ENCODE measurements around the gene SLC39A7. TPM values are rescaled to one million over a fixed set of nuclear protein-coding genes. Genes with fewer than 3 reads are reported as not detected.
A peak's percentile ranks its signal among the peaks of the same experiment; 100 is the strongest.

SLC39A7 gene
- total RNA-seq, 1 experiment from 2014 or later, result 234 TPM

DNA sequence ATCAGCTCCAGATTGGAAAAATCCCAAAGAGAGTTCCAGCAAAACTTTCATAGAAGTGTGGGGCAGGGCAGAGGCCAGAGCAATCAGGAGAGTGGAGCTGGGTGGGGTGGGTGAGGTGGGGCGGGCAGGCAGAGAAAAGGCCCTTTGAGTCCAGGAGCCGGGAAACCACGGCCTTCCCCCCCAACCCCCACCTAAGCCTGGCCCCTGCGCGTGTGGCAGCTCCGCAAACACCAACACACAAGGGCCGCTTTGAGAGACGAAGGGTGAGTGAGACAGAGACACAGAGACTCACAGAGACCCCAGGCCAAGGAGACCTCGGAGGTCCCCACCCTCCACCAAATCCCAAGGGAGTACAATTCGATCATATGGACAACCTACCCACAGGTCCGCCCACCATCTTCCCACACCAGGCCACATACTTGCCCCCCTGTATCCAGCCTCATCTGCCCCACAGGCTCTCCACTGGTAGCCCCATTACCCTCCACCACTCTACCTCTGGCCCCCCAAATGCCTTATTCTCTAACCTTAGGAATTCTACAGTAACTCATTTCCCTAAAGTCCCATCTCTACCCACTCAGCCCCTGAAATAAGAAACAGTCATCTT, 10.1 kb upstream of the SLC39A7 start:
- DNase-seq (ENCODE audit: low read depth), result no peak

DNA sequence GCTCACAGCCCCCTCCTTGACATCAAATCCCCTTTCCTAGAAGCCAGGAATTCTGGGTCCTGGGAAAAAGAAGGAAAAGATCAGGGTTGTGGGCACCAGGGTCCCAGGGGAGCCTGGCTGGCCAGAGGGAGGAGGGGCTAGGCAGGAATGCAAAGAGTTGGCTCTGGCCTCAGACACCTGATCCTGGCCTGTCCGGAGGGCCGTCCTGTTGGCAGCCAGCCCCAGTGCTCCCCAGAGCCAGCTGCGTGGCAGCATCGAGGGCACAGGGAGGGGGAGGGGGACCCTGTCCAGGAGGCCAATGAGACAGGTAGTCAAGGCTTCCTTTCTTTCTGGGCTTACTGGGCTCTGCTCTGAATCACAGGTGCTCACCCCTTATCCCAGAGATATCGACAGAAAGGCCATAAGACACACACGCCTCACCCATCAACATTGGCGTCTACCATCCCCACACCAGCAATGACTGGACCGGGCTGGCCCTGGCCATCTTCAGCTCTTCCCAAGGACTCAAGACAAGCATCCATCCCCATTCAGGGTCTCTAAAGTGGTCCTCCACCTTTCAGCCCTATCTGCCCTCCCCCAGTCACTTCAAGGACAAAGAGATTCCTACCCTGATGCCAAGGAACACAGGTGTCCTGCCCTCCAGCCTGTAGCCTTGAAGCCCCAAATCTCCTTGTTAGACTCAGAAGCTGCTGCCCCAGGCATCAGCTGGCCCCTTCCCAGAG, 9.1 kb upstream of the SLC39A7 start:
- no peak for DNase-seq (ENCODE audit: low read depth)

DNA sequence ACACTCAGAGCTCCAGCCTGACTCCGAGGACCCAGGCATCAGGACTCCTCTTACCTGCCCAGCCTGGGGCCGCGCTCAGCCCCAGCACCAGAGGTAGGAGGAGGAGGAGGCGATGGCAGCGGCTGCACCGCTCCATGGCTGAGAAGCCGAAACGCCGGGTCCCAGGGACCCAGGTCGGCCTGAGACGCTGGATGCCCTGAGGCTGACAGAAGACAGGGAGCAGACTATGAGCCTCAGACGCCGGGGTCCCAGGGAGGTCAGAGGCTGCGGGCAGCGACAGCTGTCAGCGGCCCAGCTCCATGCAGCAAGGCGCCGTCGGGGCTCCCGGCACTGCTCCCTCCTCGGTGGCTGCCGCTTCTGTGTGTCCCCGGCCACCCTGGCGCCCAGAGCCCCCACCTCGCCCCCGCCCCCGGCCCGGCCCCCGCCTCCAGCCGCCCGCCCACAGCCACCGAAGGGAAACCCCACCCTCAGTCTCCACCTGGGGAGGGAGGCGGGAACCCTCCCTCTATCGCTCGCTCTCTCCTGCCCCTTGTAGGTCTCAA, 8.5 kb upstream of the SLC39A7 start, which contains the start of gene COL11A2:
COL11A2 (minus strand) TSS at position 363 of the 542 bp plus-strand sequence; CDS start at position 136, 227 bp downstream.
- no peak for DNase-seq (ENCODE audit: low read depth)

DNA sequence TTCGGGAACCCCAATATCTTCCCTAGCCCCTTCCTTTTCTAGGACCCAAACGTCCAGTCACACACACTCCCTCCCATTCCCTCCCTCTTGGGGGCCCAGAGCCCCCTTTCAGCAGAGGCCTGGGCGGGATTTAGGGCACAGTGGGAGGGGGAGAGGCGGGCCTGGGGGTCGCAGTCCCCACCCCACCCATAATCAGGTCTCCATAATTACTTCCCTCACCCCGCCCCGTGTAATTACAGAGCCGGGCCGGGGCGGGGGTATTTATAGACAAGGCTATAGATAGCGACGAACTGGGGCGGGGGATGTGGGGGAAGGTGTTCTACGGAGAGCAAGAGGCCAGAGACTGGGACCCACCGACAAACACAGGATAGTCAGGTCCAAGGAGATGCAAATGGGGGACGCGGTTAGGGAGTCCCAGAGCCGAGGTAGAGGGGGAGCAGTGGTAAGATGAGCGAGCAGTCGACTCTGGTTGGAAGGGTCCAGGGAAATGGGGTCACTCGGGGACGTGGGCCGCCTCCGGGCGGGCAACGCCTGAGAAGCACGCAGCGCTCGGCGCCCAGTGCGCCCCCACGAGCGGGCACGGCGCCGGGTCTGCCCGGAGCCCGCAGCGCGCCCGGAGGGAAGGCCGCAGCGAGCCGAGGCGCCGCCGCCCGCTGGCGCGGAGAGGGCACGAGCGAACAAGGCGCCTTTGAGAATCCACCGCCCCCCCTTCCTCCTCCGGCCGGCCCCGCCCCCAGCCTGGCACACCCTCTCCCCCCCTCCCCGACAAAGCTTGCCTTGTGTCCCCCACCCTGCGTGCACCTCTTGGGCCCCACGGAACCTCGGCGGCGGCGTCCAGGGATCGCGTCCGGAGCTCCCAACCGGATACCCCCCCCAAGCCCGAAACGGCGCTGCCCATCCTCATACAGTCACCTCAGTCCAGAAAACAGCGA, 7.7 kb upstream of the SLC39A7 start:
- no peak for DNase-seq (ENCODE audit: low read depth)

DNA sequence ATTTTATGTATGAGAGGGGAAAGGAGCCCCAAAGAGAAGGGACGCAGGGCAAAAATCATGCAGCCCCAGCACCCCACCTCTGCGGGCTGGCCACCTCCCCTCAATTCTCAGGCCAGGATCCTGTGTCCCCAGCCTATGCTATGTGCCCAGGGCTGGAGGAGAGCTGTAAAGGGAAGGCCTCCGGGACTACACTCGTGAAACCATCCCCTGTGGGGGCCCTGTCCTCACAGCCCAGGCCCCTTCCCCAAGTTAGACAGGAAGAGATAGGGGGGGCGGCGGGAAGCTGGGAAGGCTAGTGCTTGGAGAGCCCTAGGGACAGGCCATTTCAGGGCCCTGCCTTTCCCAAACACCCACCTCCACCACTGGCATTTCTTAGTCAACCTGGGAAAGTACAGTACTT, 7.0 kb upstream of the SLC39A7 start:
- DNase-seq (ENCODE audit: low read depth), result no peak

DNA sequence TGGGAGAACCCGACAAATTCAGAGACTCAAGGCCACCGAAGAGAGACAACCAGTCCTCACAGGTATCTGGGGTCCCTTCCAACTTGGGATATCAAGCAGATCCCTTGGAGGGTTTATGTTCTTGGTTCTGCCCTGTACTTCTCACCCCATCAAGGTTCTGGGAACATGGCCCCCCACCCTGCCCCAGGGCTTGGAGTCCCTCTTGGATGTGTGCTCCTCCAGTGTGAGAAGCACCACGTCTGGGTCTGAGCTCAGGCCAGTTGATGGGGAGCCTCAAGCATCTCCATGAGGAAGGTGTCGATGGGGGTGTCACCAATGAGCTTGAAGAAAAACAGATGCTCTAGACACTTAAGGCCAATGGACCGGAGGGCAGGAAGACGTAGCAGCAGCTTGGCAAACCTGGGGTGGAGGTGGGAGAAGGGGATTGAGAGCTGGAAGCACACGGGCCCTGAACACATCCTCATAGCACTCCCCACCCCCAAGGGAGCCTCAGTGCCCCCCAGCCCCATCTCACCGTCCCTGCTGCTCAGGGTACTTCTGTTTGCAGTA, 6.2 kb upstream of the SLC39A7 start:
- no peak for DNase-seq (ENCODE audit: low read depth)

DNA sequence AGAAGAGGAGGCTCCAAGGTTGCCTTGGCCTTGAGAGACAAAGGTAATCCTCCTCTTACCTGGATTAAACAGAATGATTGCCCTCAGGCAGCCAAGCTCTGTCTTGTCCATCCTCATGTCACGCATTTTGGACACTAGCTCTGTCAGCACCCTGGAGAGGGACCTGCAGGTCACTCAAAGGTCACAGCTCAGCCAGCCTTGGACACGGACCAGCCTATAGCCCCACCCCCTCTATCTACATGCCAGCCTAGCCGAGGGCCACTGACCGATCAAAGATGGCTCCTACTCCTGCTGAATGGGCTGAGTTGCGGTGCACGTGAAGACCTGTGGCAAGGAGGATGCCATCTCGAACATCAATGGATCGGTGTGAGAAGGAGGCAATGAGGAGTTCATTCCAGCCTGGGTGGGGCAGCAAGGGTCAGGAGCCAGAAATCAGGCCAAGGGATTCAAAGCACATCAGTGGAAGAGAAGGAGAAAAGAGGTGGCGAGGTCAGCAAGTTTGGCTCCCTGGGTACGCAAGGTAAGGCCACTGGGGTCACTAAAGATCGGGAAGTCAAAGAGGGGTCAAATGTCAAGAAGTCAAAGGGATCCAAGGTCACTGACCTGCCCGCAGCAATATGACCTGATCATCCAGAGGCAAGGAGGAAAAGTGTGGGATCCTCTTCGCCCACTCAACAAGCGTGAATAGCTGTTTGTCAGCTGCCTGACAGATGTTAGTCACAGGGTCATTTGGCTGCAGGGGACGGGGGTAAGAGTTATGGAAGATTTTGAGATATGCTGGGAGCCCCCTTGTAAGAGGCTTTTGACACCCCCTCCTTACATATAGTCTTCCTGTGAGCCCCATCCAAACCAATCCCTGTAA, 5.1 kb upstream of the SLC39A7 start:
- DNase-seq (ENCODE audit: low read depth), result no peak

DNA sequence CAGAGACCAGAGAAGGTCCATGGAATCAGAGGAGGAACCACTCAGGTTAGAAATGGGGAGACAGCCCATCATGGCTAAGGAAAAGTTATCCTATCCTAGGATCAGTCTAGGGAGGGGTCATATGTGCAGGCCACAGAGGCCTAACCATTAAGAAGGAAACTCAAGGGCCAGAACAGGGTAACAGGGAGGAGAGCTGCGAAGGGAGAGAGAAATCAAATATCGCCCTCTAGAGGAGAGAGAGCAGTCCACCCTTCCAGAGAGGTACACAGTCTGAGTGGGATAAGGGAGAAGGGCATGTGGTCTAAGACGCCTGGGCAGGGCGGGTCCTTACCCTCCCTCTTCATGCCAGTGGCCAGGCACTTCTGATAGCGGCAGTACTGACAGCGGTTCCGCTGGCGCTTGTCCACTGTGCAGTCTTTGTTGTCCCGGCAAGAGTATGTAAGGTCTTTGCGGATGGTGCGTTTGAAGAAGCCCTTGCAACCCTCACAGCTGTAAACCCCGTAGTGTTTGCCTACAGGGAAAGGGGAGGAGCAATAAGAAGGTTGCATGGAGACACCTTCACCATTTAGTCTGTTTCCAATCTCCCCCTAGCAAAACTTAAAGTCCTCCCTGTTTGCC, 3.1 kb upstream of the SLC39A7 start:
- DNase-seq (ENCODE audit: low read depth), result peak; percentile 65

DNA sequence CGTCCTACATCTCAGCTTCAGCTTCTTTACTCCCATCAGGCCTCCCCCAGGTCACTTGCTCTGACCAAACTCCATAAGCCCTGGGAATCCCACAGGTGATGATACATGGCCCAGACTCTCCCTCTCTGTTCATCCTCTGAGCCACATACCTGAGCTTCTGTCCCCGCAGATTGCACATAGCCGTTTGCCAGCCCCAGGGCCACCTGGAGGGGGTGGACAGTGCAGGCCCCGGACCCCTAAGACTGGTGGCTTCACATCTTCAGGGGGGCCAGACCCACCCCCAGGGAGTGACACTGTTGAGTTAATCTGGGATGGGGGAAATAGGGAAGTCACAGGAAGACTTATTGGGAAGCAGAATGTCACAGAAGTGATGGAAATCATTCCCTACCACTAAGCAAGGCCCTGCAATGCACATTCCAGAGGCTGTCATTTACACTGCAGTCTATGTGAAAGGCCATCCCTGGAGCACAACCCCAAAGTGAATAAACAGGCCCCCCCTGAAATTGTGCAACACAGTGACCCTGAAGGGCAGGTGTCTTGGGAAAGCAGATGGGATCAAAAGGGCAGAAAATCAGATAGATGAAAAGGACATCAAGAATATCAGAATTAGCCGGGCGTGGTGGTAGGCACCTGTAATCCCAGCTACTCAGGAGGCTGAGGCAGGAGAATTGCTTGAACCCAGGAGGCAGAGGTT, 2.4 kb upstream of the SLC39A7 start:
- DNase-seq (ENCODE audit: low read depth), result no peak

DNA sequence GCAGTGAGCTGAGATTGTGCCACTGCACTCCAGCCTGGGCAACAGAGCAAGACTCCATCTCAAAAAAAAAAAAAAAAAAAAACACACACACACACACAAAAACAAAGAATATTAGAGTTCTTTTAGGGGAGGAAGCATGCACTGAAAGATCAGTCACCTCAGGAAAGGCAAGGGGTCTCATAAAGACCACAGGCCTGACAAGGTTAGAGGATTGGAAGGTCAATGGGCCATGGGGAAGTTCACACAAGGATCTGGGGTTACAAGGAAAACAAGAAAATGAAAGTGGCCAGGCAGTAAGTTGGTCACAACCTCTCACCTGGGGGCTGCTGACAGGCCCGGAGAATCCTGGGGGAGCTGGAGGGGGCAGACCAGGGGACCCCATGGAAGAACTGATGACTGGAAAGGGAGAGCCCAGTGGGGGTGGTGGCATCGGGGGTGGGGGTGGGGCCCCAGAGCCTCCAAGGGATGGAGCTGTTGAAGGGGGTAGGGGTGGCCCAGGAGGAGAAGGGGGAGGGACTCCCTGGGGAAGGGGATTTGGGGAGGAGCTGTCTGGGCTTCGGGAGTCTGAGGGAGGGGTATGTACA, 1.7 kb upstream of the SLC39A7 start:
- DNase-seq (ENCODE audit: low read depth), result no peak

DNA sequence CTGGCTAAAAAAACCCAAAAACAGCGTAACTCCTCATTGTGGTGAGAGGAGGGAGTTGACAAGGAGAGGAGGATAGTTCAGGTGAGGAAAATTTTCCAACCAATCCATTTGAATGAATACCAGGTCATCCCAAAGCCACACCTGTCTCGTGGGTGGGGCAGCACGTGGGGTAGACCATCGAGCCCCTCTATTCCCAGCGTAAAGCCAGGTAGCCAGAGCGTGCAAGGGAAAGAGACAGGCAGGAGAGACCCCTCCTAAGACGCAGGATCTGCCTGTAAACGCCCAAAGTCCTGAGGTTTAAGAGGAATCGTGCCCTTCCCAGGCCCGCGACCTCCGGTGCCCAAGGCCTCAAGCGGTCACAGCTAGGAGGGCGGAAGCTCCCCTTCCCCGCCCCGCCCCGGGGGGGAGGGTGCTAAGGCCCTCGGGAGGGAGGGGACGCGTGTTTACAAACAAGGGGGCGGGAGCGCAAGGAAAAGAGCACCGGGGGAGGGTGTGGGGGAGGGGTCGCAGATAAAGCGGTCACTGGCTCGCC, 914 bp upstream of the SLC39A7 start:
- peak; percentile 80 for DNase-seq (ENCODE audit: low read depth)

DNA sequence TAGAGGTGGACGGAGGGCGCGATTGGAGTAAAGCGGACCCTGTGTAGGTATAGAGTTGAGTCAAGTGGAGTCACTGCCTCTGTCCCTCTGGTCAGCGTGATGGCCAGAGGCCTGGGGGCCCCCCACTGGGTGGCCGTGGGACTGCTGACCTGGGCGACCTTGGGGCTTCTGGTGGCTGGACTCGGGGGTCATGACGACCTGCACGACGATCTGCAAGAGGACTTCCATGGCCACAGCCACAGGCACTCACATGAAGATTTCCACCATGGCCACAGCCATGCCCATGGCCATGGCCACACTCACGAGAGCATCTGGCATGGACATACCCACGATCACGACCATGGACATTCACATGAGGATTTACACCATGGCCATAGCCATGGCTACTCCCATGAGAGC, 479 bp downstream of the SLC39A7 start:
- DNase-seq (ENCODE audit: low read depth), result no peak

DNA sequence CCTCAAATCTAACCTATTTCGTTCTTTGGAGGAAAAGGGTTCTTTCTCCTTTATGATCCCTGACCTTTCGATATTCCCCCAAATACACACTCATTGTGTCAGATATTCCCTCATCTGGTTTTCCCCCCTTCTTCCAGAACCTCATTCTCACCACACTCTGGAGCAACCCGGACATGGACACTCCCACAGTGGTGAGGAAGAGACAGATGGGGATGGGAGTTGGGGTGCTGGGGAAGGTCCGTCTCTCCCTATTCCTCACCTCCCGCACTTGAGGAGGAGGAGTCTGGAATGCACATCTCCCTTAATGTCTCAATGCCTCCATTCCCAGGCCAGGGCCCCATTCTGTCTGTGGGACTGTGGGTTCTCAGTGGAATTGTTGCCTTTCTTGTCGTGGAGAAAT, 1.3 kb downstream of the SLC39A7 start:
- DNase-seq (ENCODE audit: low read depth), result no peak

DNA sequence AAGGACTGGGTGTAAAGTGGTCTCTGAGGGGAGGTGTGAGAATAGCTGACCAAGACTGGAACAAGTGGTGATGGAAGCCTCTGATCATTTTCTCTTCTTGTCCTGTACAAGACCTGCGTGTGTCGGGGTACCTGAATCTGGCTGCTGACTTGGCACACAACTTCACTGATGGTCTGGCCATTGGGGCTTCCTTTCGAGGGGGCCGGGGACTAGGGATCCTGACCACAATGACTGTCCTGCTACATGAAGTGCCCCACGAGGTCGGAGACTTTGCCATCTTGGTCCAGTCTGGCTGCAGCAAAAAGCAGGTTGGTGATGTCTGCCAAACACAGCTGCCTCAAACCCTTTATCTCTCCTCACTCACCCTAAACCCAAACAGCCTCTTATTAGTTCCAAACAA, 2.1 kb downstream of the SLC39A7 start:
- DNase-seq (ENCODE audit: low read depth), result no peak

DNA sequence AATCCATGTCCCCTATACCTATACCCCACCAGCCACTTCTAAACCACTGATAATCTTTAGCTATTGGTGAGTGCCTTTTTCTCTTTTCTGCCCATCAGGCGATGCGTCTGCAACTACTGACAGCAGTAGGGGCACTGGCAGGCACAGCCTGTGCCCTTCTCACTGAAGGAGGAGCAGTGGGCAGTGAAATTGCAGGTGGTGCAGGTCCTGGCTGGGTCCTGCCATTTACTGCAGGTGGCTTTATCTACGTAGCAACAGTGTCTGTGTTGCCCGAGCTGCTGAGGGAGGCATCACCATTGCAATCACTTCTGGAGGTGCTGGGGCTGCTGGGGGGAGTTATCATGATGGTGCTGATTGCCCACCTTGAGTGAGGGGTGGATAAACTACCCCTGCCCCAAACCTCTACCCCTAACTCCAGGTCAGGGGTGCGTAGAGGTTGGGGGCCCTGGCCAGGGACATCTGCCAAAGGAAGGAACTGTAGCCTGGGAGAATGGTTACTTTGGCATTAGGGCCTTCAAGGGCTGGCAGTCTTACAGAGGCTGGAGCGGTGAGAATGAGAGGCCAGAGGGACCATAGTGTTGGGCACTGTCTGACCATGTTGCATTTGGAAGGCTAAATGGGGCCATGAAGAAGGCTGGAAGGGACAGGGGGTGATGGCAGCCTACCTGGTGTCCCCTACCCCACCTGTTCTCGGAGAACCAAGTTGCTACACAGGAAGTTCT, 2.9 kb downstream of the SLC39A7 start:
- no peak for DNase-seq (ENCODE audit: low read depth)

DNA sequence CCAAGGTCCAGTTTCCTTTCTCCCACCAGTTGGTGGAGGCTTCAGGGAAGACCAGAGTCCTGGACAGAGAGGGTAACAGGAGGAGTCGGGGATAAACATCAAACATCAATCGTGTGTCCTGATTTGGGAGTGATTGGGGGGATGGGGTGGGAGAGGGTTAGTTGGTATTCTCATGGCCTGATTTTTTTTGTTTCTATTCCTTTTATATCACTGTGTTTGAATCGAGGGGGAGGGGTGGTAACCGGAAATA, 3.4 kb downstream of the SLC39A7 start:
- no peak for DNase-seq (ENCODE audit: low read depth)

DNA sequence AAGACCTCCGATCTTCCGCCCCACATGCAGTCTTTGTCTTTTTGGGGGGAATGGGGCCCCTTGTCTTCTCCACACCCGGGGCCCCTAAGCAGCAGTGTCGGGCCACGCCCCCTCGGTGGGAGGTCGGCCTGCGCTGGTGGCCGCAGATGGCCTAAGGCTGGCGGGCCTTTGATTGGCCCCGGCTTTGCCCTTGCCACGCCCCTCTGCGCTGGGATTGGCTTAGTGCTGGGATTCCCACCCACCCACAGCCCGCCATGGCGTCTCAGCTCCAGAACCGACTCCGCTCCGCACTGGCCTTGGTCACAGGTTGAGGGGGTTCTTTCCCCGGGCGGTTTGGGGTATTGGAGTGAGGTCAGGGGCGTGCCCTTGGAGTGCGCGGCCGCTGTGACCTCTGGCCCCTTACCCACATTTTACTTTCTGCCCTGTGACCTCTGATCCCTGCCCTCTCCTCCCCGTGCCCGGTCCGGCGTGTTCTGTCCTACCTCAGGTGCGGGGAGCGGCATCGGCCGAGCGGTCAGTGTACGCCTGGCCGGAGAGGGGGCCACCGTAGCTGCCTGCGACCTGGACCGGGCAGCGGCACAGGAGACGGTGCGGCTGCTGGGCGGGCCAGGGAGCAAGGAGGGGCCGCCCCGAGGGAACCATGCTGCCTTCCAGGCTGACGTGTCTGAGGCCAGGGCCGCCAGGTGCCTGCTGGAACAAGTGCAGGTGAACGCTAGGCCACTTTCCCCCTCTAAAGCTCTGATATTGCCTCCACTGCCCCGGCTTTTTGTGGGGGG, 3.9 kb downstream of the SLC39A7 start, which contains the start of gene HSD17B8:
HSD17B8 (plus strand) TSS at position 241 of the 776 bp plus-strand sequence; CDS start at position 255, 14 bp downstream.
- no peak for DNase-seq (ENCODE audit: low read depth)

Measured in M059J (cell line).